Islet precursor cell (in vitro differentiated cells): ENCODE data around the gene TRMT61A.
A peak's percentile ranks its signal among the peaks of the same experiment; 100 is the strongest.

Experiments used
- DNase-seq: peaks from one replicate; pipeline ENCODE4 v3.0.0-alpha.2; 2018

TRMT61A gene

DNA sequence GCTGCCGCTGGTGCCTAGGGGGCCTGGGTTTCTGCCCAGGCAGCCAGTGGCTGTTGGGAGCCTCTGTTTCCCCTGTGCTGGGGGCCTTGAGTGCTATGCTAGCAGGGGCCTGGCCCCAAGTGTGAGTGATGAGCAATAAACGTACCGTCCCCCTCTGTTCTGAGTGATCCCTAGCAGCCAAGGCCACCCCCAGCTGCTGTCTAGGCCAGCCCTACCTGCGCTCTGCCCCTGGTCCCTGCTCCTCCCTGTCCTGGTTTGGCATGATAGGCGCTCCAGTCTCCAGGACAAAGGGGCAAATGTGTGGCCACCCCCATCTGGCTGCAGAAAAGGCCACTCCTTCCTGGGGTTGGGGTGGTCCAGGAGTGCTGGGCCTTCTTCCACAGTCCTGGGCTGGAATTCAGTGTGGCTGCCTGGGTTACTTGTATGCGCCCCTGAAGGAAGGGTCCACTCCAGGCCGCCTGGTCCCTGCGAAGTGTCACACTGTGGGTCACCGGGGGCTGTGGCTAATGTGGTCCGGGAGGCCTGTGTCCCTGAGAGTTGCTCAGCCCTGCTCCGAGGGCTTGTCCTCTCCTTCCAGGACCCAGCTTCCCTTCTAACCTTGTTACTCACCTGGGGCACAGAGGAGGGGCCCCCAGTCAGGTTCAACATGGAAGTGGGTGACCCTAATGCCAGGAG is 7.0 kb downstream of the TRMT61A start:
- DNase-seq, result no peak

- DNase-seq, result no peak
These were observed 7.7 kb downstream of the TRMT61A start for GRCh38 chr14:103536693-103537092.

DNA sequence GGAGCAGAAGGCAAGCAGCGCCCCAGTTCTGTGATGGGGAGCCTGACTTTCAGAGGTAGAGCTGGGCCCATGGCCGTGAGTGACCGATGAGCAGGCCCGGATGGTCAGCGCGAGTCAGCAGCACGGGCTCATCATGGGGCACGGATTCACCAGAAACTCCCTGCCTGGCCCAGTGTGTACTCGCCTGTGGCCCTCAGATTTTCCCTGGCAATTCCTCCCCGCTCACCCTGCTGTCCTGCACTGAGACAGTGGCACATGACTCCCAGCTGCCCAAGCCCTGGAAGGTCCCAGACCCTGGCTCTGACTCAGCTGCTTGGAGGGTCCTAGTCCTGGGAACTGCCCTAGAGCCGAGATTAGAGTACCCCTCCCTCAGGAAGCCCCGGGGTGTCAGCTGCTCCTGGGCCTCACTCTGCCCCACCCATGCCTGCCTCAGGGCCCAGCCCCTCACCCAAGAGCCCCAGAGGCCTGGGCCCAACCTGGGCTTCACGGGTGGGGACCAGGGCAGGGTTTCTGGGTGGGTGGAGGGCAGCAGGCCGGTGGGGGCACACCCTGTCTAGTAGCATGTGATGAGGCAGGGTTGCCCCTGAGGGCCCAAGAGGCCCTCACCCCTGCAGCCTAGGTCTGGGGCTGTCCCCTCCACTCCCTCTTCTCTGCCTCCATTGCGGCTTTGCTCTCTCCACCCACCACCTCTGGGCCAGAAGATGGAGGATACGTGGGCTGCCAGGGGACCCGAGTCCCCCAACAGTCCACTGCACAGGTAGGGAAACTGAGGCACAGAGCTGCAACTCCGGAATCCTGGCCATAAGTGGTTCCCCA is 8.4 kb downstream of the TRMT61A start:
- DNase-seq, result no peak

- no peak for DNase-seq
These were observed 9.5 kb downstream of the TRMT61A start for GRCh38 chr14:103538291-103539055.

DNA sequence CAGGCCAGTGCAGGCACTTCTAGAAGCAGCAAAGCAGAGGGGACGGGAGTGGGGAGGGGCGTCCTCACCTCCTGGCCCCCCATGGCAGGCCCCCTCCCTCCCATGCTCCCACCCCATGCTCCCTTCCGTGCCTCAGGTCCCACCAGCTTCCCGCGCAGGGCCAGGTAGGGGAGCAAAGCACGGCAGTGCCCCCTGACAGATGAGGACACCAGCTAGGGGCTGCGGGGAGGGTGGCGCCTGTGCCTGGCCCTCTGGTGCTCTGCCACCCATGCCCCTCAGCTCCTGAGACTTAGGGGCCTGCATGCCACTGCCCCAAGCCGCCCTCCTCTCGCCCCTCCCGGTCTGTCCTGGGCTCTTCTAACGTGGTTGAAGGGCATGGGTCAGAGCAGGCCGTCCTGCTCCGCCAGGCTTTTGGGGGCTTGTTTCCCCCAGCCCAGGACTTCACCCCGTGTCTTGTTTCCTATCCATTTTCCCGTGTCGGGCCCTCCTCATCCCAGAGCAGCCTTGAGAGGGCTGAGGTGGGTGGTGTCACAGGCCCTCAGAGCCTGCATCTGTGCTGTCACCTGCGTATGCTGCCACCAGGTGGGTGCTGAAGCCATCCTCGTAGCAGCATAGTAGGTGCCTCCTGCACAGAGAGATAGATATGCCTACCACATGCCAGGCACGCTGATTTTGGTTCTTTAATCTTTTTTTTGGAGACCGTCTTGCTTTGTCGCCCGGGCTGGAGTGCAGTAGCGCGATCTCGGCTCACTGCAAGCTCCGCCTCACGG is 10.2 kb downstream of the TRMT61A start:
- DNase-seq, result no peak

DNA sequence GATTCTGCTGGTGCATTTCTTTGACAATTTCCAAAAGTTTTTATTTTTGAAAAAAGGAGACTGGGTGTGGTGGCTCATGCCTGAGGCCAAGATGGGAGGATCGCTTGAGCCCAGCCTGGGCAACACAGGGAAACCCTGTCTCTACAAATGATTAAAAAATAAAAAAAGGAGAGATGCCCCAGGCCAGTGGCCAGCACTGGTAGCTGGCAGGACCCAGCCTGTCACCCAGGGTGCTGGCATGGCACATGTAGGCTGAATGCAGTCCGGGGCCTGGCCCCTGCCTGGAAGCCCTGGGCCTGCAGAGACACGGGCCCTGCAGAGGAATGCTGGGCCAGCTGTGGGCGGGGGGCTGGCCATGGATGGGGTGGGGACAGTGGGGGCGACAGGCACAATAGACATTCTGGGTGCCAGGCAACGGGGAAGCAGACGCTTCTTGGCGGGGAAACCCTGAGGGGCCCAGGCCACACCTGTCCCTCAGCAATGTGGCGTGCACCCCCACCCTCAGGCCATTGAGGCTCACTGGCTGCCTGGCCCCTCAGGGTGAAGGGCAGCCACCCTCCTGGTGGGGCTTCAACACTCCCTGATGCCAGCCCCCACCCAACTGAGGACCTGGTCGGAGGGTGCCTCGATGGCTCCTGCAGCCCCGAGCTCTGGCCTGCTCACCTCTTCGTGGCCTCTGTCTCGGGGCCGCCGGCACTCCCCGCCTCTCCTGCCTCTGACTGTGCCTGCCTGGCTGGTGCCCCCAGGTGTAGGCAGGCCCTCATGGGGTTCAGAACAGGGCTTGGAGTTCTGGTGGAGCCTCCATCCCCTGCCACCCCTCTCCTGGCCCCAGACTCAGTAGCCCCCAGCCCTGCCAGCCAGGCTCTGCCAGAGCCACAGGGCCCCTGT is 12.1 kb downstream of the TRMT61A start:
- no peak for DNase-seq

- no peak for DNase-seq
These were observed 13.0 kb downstream of the TRMT61A start for GRCh38 chr14:103541709-103542604.

- peak; percentile 90 for DNase-seq
These were observed 13.7 kb downstream of the TRMT61A start for GRCh38 chr14:103542605-103543088.

- DNase-seq, result no peak
These were observed 14.1 kb downstream of the TRMT61A start for GRCh38 chr14:103543140-103543539.

- no peak for DNase-seq
These were observed 14.9 kb downstream of the TRMT61A start for GRCh38 chr14:103543721-103544387.

- no peak for DNase-seq
These were observed 15.6 kb downstream of the TRMT61A start for GRCh38 chr14:103544388-103545218.

- DNase-seq, result no peak
These were observed 16.4 kb downstream of the TRMT61A start for GRCh38 chr14:103545219-103545914.

DNA sequence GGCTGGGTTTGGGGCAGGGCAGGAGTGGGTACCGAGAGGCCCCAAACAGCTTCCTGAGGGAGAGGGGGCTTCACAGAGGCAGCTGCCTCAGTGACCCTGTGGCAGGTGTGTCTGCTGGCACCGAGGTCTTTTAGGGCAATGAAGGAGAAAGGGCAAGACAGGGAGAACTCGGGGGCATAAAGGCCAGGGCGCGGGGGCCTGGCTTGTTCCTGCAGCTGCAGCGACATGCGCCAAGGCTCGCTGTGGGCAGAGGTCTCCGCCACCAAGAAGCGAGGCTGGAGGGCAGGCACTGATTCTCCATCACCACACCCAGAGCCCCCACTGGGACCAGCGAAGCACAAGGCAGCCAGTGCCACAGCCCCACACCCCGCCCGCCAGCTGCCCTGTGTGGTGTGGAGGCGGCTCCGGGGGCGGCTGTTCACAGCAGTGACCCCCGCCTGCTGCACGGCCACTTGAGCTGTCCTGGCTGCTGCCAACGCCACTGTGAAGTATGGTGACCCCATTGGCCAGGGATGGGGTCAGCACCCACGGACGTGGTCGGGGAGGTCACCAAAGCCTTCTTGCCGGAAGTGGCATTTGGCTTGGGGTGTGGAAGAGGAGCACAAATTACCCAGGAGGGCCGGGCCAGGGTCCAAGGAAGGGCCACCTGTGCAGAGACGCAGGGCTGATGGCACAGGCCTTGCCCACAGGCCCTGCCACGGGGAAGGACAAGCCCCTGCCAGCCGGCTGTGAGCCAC is 17.1 kb downstream of the TRMT61A start:
- no peak for DNase-seq

- DNase-seq, result peak; percentile 82
These were observed 17.9 kb downstream of the TRMT61A start for GRCh38 chr14:103546652-103547454.

- no peak for DNase-seq
These were observed 18.5 kb downstream of the TRMT61A start for GRCh38 chr14:103547455-103547940.

DNA sequence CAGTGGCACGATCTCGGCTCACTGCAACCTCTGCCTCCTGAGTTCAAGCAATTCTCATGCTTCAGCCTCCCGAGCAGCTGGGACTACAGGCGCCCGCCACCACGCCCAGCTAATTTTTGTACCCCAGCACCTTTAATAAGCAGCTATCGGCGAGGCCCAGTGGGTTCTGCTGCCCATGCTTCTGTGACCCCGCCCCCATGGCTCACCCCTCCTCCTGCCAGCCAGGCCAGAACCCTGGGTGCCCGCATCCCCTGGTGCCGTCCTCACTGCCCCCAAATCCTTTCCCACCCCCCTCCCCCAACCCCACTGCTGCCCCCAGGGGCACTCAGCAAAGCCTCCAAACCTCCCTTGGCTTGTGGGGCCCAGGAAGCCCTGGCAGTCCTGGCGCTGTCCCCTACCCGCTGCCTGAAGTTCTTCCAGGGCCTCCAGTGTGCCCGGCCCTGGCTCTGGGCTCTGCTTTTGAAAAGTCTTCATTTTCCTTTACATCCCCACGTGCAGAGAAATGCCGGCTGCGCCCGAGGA is 19.0 kb downstream of the TRMT61A start:
- no peak for DNase-seq
